Stimulated activated naive CD4-positive, alpha-beta T cell treated with Interleukin-2 at 50 U/mL for 16 hours (primary cell): ENCODE results near the gene SCP2.

Source experiments
- DNase-seq: peaks from one replicate; lab custom pipeline; 2025; lab: John Stamatoyannopoulos, UW

Gene SCP2

DNA sequence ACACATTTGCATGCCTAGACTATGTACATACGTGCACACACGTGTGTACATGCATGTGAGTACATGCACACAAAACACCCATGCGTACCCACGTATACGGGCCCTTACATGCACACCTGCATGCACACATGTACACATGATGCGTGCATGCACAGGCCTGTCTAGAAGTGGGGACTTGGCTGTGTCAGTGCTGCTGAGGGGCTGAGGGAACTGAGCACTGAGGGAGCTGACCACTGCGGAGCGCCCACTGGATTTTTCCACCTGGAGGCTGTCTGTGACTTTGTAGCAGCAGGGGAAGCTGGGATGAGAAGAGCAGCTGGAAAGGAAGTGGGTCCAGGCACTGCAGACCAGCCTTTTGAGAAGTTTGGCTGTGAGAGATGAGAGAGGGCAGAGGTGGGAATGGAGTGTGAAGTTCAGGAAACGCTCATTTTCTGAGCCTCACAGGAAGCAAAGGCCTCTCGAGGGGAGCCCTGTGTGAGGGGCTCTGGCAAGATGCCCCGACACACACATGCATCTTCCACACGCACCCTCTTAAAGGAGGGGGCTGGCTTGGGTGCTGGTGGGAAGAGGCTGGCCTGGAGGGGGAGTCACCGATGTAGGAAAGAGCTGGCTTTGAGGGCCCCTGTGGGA, 155.9 kb downstream of the SCP2 start:
- no peak for DNase-seq

- DNase-seq = no peak
Observed at GRCh38 chr1:53083636-53084588, 156.8 kb downstream of the SCP2 start.

DNA sequence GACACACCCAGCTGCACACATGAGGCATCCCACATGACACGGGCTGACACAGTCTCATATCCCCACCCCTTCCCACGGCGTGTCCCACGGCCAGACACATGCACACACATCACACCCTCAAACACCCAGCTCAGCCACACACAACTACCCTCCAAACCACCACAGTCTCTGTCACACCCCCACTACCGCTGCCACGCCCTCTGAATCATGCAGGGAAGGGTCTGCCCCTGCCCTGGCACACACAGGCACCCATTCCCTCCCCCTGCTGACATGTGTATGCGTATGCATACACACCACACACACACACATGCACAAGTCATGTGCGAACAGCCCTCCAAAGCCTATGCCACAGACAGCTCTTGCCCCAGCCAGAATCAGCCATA, 157.5 kb downstream of the SCP2 start:
- DNase-seq = no peak

DNA sequence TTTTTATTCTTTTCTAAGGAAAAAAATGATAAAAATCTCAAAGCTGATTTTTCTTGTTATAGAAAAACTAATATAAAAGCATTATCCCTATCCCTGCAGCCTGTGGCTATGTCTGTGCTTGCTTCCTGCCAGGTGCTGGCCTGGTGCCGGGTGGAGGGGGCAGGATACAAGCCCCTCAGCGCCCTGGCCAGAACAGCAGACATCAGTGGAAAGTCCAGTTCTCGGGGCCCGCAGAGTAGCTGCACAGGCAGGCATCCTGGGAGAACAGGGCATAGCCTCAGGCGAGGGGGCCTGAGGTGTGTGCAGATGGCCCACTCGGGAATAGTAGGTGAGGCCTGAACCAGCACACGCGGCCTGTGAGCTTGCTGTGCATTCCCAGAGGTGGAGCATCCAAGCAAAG, 158.3 kb downstream of the SCP2 start:
- DNase-seq = no peak

DNA sequence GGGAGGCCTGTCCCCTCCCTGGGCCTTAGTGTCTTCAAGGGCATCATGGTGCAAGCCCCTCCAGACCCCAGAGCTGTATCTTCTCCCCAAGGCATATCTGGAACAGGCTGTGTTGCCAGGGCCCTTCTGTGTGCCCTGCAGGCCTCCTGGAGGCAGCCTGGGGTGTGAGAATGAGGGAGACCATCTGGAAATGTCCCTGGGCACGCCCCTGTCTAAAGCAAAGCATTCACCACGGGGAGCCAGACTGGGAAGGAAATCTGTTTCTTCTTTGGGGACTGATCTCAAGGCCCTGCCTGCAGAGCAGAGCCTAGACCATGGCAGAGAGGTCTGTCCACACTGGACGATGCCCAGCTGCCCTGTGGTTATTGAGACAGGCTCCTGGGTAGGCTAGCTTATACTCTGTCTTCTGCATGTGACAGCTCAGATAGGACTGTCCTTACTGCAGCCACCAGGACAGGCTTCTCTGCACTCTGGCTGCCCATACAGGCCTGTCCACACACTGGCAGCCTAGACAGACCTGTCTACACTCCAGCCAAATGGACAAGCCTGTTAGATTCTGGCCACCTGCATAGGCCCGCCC, 159.5 kb downstream of the SCP2 start:
- DNase-seq = no peak

DNA sequence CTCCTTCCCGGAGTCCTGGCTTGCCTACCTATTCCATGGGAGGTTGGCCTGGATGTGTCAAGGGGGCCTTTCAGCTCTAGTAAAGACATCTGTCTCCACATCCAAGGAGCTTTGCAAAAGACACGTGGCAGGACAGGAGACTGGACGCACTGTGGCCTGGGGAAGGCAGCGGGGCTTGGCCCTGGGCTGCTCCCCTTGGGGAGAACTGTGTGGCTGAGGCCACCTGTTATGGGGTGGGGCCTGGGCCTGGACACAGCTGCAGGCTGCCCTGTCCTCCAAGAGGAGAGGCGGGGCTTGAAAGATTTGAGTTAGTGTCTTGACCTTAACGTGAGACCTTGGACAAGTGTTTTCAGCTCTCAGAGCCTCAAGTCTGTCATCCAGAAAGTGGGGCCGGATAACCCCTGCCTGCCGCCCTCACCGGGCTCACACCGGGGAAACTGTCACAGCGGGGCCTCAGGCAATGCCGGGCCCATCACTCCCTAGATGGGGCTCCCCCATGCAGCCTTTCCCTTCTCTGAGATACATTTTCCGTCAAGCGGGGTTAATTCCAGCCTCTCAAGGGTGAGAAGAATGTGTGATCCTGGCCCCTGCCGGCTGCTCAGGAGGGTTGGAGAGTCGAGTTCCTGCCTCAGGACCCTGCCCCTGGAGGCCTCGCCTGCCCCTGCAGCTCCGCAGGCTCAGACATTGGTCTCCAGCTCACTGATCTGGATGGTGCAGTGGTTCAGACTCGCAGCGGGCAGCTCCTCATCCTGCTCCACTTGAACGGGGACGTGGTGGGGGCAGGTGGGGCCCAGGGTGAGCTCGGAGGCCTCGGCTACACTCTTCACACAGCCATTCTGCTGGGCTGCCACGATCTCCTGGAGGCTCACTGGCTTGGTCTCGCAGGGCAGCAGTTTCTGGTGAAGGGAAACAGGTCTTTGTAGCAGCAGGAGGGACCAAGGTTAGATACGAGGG, 160.5 kb downstream of the SCP2 start:
- no peak for DNase-seq

DNA sequence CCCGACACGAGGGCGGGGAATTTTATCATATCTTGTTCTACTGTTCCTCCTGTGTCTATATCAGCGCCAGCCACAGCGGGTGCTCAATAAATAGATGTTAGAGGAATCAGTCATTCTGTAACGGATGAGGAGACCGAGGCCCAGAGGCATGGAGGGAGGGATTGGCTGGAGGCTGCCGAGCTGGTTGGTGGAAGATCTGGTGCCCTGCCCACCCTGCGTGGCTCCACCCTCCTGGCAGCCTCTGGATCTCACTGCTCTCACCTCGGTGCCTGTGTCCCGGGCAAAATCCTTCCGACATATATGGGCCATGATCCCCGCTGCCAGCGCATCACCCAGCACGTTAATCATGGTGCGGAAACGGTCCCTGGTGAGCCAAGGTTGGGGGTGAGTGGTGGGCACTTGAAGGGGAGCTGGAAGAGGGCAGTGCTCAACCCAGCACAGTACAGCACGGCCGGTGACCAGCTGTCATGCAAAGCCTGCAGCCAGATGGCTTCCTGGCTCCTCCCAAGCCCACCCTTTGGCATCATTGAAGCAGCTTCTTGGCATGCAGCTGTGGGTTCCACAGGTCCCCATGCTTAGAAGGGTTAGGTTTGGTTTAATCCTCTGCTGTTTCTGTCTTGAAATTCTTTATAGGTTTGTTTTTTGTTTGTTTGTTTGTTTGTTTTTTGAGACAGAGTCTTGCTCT, 161.7 kb downstream of the SCP2 start:
- no peak for DNase-seq

DNA sequence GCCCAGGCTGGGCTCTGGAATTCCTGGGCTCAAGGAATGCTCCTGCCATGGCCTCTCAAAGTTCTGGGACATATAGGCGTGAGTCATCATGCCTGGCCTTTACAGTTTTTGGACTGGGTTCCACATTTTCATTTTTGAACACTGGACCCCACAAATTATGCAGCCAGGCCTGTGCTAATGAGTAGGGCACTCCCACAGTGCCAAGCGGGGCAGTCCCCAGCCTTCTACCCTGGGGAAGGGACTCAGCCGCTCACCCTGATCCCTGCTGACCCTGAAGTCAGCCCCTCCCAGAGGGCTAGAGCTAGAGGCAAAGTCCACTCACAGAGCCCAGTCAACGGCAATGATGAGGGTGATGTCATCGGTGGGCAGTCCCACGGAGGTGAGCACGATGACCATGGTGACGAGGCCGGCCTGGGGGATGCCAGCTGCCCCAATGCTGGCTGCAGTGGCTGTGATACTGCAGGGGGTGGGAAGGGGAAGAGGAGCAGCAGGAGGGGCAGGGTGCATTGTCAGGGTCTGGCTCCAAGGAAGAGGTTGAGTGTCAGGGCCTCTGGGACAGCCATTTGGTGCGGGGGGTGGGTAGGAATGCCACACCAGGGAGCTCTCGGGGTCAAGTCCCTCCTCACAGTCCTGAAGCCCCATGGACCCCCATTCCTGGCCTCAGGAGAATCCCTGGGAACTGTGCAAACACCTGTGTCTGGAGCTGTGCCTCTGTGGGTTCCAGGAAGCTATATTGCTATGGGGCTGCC, 162.6 kb downstream of the SCP2 start:
- no peak for DNase-seq

DNA sequence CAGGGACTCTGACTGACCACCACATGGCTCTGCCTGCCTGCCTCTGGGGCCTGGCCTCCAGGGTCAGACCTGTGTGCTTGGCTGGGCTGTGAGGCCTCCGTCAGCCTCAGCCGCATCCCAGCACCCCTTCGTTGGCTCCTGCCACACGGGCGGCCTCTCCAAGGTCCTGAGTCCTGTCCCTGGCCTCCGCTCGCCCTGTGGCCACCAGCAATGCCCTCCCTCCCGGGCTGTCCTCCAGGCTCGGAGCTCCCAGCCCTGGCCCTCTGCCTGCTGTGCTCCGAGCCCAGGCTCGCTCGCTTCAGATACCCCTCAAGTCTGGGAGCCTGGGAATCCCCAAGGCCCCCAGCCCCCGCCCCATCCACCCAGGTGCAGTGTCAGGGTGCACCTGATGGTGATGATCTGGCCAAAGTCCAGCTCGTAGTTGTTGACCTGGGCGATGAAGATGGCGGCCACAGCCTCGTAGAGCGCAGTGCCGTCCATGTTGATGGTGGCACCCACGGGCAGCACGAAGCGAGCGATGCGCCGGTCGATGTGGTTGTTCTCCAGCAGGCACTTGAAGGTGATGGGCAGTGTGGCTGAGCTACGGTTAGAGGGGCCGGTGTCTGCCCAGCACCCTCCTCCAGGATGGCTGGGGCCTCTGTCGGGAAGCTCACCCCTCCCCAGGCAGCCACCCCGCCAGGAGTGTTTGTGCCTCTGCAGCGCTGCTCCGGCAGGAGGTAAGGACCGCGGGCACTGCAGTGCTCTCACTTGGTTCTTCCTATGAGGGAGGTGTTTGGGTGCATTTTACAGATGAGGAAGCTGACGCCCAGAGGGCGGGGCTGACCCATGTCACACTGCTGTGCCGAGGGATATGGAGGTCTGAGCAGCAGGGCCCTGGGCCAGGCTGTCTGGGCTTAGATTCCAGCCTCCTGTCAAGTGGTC, 163.4 kb downstream of the SCP2 start:
- DNase-seq = no peak

DNA sequence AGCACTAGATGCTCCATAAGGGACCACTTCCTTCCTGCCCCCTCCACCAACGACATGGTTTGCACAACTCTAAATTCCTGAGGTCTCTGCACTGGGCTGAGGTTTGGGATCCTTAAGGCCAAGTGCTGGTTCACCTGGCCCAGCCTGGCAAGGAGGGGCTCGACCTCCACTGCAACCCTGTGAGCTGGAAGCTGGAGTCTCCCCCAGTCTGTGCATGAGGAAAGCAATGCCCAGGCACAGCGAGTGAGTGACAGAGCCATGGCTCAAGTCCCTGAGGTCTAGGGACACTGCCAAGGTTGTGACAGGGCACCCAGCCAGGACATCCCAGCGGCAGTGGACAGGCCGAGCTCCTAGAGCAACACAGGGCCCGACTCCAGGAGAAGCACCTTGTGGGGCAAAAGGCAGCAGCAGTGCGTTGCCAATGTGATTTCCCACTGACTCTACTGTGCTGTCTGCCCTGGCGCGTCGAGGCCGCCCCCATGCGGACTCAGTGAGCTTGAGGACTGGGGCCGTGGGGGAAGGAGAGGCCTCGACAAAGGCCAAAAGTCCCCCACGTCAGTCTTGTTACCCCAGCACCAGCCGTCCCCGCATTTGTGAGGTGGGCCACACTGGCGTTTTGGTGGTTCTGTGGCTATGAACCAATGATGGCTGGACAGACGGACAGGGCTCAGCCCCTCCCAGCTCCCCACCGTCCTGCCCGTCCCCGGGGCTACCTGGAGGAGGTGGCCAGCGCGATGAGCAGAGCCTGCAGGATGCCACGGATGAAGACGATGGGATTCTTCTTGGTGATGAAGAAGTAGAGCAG, 165.0 kb downstream of the SCP2 start:
- DNase-seq = no peak

DNA sequence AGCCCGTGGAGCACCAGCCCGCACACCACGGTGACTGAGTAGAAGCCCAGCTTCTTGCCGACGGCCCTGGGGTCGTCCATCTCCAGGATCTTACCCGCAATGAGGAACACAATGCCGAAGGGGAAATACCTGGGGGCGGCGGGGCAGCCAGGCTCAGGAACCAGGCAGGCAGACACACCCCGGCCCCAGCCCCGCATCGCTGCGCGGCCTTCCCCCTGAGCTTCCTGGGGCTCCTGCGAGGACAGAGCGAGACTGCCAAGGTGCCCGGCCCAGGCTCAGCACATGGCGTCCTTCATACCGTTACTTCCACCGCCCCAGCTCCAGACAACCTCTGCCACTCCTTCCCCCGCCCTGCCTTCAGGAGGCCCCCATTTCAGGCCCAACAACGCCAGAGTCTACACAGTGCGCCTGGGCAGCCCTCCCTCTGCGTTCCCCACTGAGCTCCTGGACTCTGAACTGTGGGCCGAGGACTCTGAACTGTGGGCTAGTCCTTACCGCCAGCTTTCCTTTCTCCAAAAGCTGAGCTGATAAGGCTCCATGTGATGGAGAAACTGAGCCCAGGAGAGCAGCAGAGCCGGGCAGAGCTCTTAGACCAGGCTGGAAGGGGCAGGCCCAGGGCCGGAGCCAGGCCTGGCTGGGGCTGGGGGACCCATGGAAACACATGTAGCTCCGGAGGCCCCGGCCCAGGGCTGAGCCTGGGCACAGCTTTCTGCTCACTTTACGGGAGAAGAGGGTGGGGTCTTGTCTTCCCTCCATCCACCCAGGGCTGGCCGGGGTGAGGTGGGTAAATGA, 165.8 kb downstream of the SCP2 start:
- DNase-seq = no peak

- DNase-seq = no peak
Observed at GRCh38 chr1:53093451-53093754, 166.3 kb downstream of the SCP2 start.

DNA sequence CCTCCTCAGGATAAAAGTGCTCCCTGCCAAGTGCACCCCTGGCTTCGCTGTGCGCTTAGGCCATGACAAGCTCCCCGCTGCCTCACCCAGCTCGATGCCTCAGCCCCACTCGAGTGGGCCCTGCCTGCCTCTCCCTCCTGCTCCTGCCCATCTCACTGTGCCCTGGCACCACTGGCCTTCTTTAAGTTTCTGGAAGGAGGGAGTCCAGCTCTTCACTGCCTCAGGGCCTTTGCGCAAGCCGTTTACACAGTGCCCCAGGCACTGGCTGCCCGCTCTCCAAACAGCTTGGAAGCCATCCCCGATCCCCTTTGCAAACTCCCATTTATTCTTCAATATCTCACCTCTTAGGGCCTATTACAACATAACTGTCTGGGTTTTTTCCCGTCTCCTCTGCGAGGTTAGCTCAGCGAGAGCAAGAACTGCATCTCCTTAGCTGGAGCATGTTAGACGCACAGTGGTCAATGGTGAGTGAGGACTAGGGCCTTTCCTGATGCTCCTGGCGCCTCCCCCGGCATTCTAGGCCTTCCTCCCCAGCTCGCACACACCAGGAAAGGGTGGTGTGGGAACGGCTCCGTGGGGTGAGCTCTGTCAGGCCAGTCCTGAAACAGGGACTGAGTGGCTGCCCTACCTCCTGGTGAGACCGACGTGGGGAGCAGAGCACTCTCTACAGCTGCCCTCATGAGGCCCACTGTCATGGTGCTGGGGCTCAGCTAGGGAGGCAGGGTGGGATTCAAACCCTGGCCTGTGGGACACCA, 166.9 kb downstream of the SCP2 start:
- no peak for DNase-seq

DNA sequence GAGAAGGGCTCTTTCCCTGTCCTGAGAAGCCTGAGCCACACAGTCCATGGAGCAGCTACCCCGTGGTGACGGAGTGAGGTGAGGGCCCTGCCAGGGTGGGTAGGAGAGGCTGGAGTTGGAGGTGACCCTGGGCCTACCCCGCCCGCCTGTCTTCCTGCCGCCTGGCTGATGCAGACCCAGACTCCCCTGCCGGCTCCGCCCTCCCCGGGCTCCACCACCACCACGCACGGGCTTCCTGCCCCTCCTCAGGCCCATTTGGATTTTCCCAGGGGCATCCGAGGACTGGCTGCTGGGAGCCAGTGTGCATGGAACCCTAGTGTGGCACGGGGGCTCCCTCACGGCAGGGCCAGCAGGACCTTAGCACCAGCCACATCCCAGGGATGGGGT, 167.4 kb downstream of the SCP2 start:
- no peak for DNase-seq
